Kidney epithelial cell (primary cell): Measurements from ENCODE around the gene PKNOX2. TPM values are rescaled to one million over a fixed set of nuclear protein-coding genes. Genes with fewer than 3 reads are reported as not detected.
A peak's percentile ranks its signal among the peaks of the same experiment; 100 is the strongest.

ENCODE experiments used
- DNase-seq: peaks from one replicate; pipeline ENCODE4 v3.0.0-alpha.2; 2010; ENCODE audit warnings: low read depth
- H3K27me3 ChIP-seq: 2 replicates; pipeline ENCODE4 v1.6.0; 2011; ENCODE audit warnings: low read length; ENCODE audit not compliant: control insufficient read depth, insufficient read depth
- H3K36me3 ChIP-seq: 2 replicates; pipeline ENCODE4 v1.5.1; 2011; ENCODE audit warnings: low read length; ENCODE audit not compliant: control insufficient read depth, insufficient read depth
- H3K4me3 ChIP-seq: 2 replicates; pipeline ENCODE4 v1.5.1; 2011; ENCODE audit warnings: low read depth, mild to moderate bottlenecking, control low read depth, low read length
- CTCF ChIP-seq: IDR thresholded peaks from 2 replicates; pipeline ENCODE4 v1.5.1; 2011; ENCODE audit warnings: mild to moderate bottlenecking, moderate library complexity, low read length, control low read depth, inconsistent platforms; ENCODE audit not compliant: insufficient read depth, poor library complexity, severe bottlenecking
- total RNA-seq: library from RNA; depleted of rRNA; stranded (reverse); fragments of >200 nt; gene quantifications from 2 replicates; pipeline ENCODE4 v1.2.3, GENCODE V29; 2015

PKNOX2 gene
- total RNA-seq, 1 donor from 2014 or later = 0.42 TPM

GRCh38 chr11:125139778-125140177, 24.8 kb upstream of the PKNOX2 start:
- DNase-seq = no peak
- no peak for TF ChIP-seq CTCF
- Histone ChIP-seq H3K4me3 (no peak overlapping the region), H3K36me3 (no peaks in the 10 kb centered on the region), H3K27me3 (no peaks in the 10 kb centered on the region)

- TF ChIP-seq CTCF = no peak
- Histone ChIP-seq H3K4me3 (no peak overlapping the region), H3K27me3 (no peaks in the 10 kb centered on the region), H3K36me3 (no peaks in the 10 kb centered on the region)
- no peak for DNase-seq
These were observed 24.3 kb upstream of the PKNOX2 start for GRCh38 chr11:125140233-125140632.

- H3K36me3 ChIP-seq = no peaks in the 10 kb centered on the region
- no peak for TF ChIP-seq CTCF
- H3K27me3 ChIP-seq = no peaks in the 10 kb centered on the region
- DNase-seq = no peak
- H3K4me3 ChIP-seq = no peak overlapping the region
These were observed 23.4 kb upstream of the PKNOX2 start for GRCh38 chr11:125141178-125141577.

GRCh38 chr11:125141686-125142535, 22.6 kb upstream of the PKNOX2 start:
- DNase-seq = no peak
- peak; percentile 97 for TF ChIP-seq CTCF
- Histone ChIP-seq H3K27me3 (no peaks in the 10 kb centered on the region), H3K4me3 (no peak overlapping the region), H3K36me3 (no peaks in the 10 kb centered on the region)

- Histone ChIP-seq H3K4me3 (no peak overlapping the region), H3K36me3 (no peaks in the 10 kb centered on the region), H3K27me3 (no peaks in the 10 kb centered on the region)
- DNase-seq = no peak
- no peak for TF ChIP-seq CTCF
These were observed 18.3 kb upstream of the PKNOX2 start for GRCh38 chr11:125146232-125146631.

- TF ChIP-seq CTCF = no peak
- H3K27me3 ChIP-seq = no peaks in the 10 kb centered on the region
- no peak overlapping the region for H3K4me3 ChIP-seq
- no peak for DNase-seq
- H3K36me3 ChIP-seq = no peaks in the 10 kb centered on the region
These were observed 17.3 kb upstream of the PKNOX2 start for GRCh38 chr11:125147280-125147679.
